Measurements from ENCODE around the gene SLC15A3. TPM values are rescaled to one million over a fixed set of nuclear protein-coding genes. Genes with fewer than 3 reads are reported as not detected.

The SLC15A3 gene
- total and polyA plus RNA-seq, 2 donors (not counting 1 experiment from before 2014, with no cell fraction given) = 10.5 to 29.9 TPM

GRCh38 chr11:60923326-60923725, 28.6 kb downstream of the SLC15A3 start:
- Histone ChIP-seq H3K79me2 (ENCODE audit: control insufficient read depth, insufficient read depth, low read length) (peaks cover 8% of the 10 kb centered on the region), H2AFZ (ENCODE audit: low read length) (no peak overlapping the region), H3K9ac (ENCODE audit: insufficient read depth, low read length) (no peak overlapping the region), H3K27me3 (ENCODE audit: control insufficient read depth, insufficient read depth, low read length) (no peaks in the 10 kb centered on the region), H3K36me3 (ENCODE audit: control insufficient read depth, insufficient read depth, low read length) (peaks cover 15% of the 10 kb centered on the region), H4K20me1 (ENCODE audit: control insufficient read depth, extremely low read depth, insufficient read depth, low read length) (no peaks in the 10 kb centered on the region), H3K4me2 (ENCODE audit: extremely low read depth, insufficient read depth, low read length) (no peak overlapping the region), H3K4me3 (replicated peaks in 1 of 4; ENCODE audit: control extremely low read depth in 1 of 4, insufficient read depth in 1 of 4, low read depth in 3 of 4, low read length in 4 of 4) (no peak overlapping the region), H3K27ac (ENCODE audit: insufficient read depth, low read length) (no peak overlapping the region), H3K9me3 (ENCODE audit: control insufficient read depth, insufficient read depth, low read depth, low read length) (no peaks in the 10 kb centered on the region), H3K4me1 (ENCODE audit: control insufficient read depth, extremely low read depth, insufficient read depth, low read length) (peaks cover 14% of the 10 kb centered on the region)
- TF ChIP-seq EZH2 (IDR thresholded peaks at IDR 0.05; ENCODE audit: low read length, missing control alignments) = no peak
- no peak for DNase-seq (ENCODE audit: low read depth in 2 of 2)

- no peaks in the 10 kb centered on the region for H3K27me3 ChIP-seq (ENCODE audit: control insufficient read depth, insufficient read depth, low read length)
- no peak overlapping the region for H3K9ac ChIP-seq (ENCODE audit: insufficient read depth, low read length)
- H4K20me1 ChIP-seq (ENCODE audit: control insufficient read depth, extremely low read depth, insufficient read depth, low read length) = no peaks in the 10 kb centered on the region
- DNase-seq (ENCODE audit: low read depth in 2 of 2) = no peak
- H3K9me3 ChIP-seq (ENCODE audit: control insufficient read depth, insufficient read depth, low read depth, low read length) = no peaks in the 10 kb centered on the region
- H3K4me1 ChIP-seq (ENCODE audit: control insufficient read depth, extremely low read depth, insufficient read depth, low read length) = peaks cover 14% of the 10 kb centered on the region
- no peak overlapping the region for H3K4me2 ChIP-seq (ENCODE audit: extremely low read depth, insufficient read depth, low read length)
- H3K4me3 ChIP-seq (replicated peaks in 1 of 4; ENCODE audit: control extremely low read depth in 1 of 4, insufficient read depth in 1 of 4, low read depth in 3 of 4, low read length in 4 of 4) = no peak overlapping the region
- H2AFZ ChIP-seq (ENCODE audit: low read length) = no peak overlapping the region
- peaks cover 15% of the 10 kb centered on the region for H3K36me3 ChIP-seq (ENCODE audit: control insufficient read depth, insufficient read depth, low read length)
- no peak overlapping the region for H3K27ac ChIP-seq (ENCODE audit: insufficient read depth, low read length)
- TF ChIP-seq CTCF (conservative IDR thresholded peaks at IDR 0.05 in 1 of 2, IDR thresholded peaks at IDR 0.05 in 1 of 2; ENCODE audit: low read depth in 1 of 2, low read length in 2 of 2) (no peak), EZH2 (IDR thresholded peaks at IDR 0.05; ENCODE audit: low read length, missing control alignments) (no peak)
- H3K79me2 ChIP-seq (ENCODE audit: control insufficient read depth, insufficient read depth, low read length) = peaks cover 8% of the 10 kb centered on the region
These were observed 29.1 kb downstream of the SLC15A3 start for GRCh38 chr11:60922906-60923305.

DNA sequence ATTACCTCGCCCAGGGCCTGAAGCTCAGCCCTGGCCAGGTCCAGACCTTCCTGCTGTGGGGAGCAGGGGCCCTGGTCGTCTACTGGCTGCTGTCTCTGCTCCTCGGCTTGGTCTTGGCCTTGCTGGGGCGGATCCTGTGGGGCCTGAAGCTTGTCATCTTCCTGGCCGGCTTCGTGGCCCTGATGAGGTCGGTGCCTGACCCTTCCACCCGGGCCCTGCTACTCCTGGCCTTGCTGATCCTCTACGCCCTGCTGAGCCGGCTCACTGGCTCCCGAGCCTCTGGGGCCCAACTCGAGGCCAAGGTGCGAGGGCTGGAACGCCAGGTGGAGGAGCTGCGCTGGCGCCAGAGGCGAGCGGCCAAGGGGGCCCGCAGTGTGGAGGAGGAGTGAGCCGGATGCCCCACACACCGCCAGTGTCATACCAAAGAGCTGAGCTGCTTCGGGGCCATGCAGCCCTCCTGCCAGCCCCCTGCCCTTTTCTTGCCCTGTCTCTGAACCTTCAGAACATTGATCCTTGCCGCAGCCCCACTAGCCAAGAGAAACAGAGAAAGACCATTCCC, 30.1 kb downstream of the SLC15A3 start:
- TF ChIP-seq EZH2 (IDR thresholded peaks at IDR 0.05; ENCODE audit: low read length, missing control alignments) (no peak), CTCF (conservative IDR thresholded peaks at IDR 0.05 in 1 of 2, IDR thresholded peaks at IDR 0.05 in 1 of 2; ENCODE audit: low read depth in 1 of 2, low read length in 2 of 2) (no peak)
- DNase-seq (ENCODE audit: low read depth in 2 of 2) = no peak

More for the DNA sequence above, 30.1 kb downstream of the SLC15A3 start:
- Histone ChIP-seq H3K27ac (ENCODE audit: insufficient read depth, low read length) (no peak overlapping the region), H3K79me2 (ENCODE audit: control insufficient read depth, insufficient read depth, low read length) (peaks cover 10% of the 10 kb centered on the region), H4K20me1 (ENCODE audit: control insufficient read depth, extremely low read depth, insufficient read depth, low read length) (no peaks in the 10 kb centered on the region), H3K9me3 (ENCODE audit: control insufficient read depth, insufficient read depth, low read depth, low read length) (no peaks in the 10 kb centered on the region), H3K4me1 (ENCODE audit: control insufficient read depth, extremely low read depth, insufficient read depth, low read length) (peaks cover 14% of the 10 kb centered on the region), H3K27me3 (ENCODE audit: control insufficient read depth, insufficient read depth, low read length) (no peaks in the 10 kb centered on the region), H3K9ac (ENCODE audit: insufficient read depth, low read length) (no peak overlapping the region), H3K4me3 (replicated peaks in 1 of 4; ENCODE audit: control extremely low read depth in 1 of 4, insufficient read depth in 1 of 4, low read depth in 3 of 4, low read length in 4 of 4) (no peak overlapping the region), H3K36me3 (ENCODE audit: control insufficient read depth, insufficient read depth, low read length) (peaks cover 15% of the 10 kb centered on the region), H2AFZ (ENCODE audit: low read length) (no peak overlapping the region), H3K4me2 (ENCODE audit: extremely low read depth, insufficient read depth, low read length) (no peak overlapping the region)
